Activated CD8-positive, alpha-beta T cell treated with anti-CD3 and anti-CD28 coated beads for 36 hours (primary cell): ENCODE measurements around the gene ATF5. TPM values are rescaled to one million over a fixed set of nuclear protein-coding genes. Genes with fewer than 3 reads are reported as not detected.

Experiments used
- ATAC-seq: fragments of 200-7000 bp; cut with Tn5 transposase; one replicate; pipeline ENCODE4 v1.10.0; 2021; ENCODE audit warnings: mild to moderate bottlenecking, moderate library complexity
- CTCF ChIA-PET: fragments of 350-600 bp; sonication (Branson Sonifier 250); formaldehyde crosslinking; loops from one replicate; lab custom pipeline; 2021; ENCODE audit warnings: antibody characterized with exemption; lab: Charles Lee
- POLR2A ChIA-PET: fragments of 350-600 bp; sonication (Branson Sonifier 250); formaldehyde crosslinking; loops from one replicate; lab custom pipeline; 2021; ENCODE audit warnings: antibody characterized with exemption; lab: Charles Lee
- DNase-seq: peaks from one replicate; pipeline ENCODE4 v3.0.0-alpha.2; 2020
- H3K27ac Mint-ChIP-seq: one replicate; pipeline ENCODE4 v1.8.0; 2021; ENCODE audit warnings: mild to moderate bottlenecking, mixed read lengths
- H3K27me3 Mint-ChIP-seq: one replicate; pipeline ENCODE4 v1.8.0; 2021; ENCODE audit warnings: mixed read lengths
- H3K36me3 Mint-ChIP-seq: one replicate; pipeline ENCODE4 v1.8.0; 2021; ENCODE audit warnings: low read depth, mixed read lengths
- H3K4me1 Mint-ChIP-seq: one replicate; pipeline ENCODE4 v1.8.0; 2021; ENCODE audit warnings: low read depth, mixed read lengths
- H3K4me3 Mint-ChIP-seq: one replicate; pipeline ENCODE4 v1.8.0; 2021; ENCODE audit warnings: mild to moderate bottlenecking, moderate library complexity, mixed read lengths
- H3K9me3 Mint-ChIP-seq: one replicate; pipeline ENCODE4 v1.8.0; 2021; ENCODE audit warnings: mixed read lengths
- CTCF ChIP-seq: fragments of 200-600 bp; IDR thresholded peaks from one replicate; pipeline ENCODE4 v1.8.0; 2022; ENCODE audit warnings: antibody characterized with exemption, mild to moderate bottlenecking
- intact Hi-C: fragments of 100-400 bp; cut with micrococcal nuclease; formaldehyde crosslinking; loops from one replicate; pipeline ENCODE4 v1.10.0; 2022
- total RNA-seq, 2 experiments: library from RNA; stranded (reverse); gene quantifications; one replicate each; pipeline ENCODE4 v1.2.3, GENCODE V29; 2021

Gene ATF5
- total RNA-seq, 2 experiments from 2014 or later: 11.8 TPM

GRCh38 chr19:49933643-49934042 is 4.6 kb downstream of the ATF5 start:
- H3K9me3 Mint-ChIP-seq: peaks cover 4% of the 10 kb centered on the region
- DNase-seq (no peak), ATAC-seq (no peak)
- CTCF ChIA-PET: interaction anchor here (0.9 kb wide), 1 partner anchor 51 kb away, joined by 4 read pairs; no protein-coding TSS in a partner anchor
- peaks cover 27% of the 10 kb centered on the region for H3K36me3 Mint-ChIP-seq
- H3K4me3 Mint-ChIP-seq: no peak overlapping the region
- intact Hi-C loops: loop anchor here (2.0 to 5.0 kb wide), 2 partner anchors 36 to 49 kb away; partner anchors contain the start of gene IL4I1
- TF ChIP-seq CTCF: no peak
- peaks cover 36% of the 10 kb centered on the region for H3K4me1 Mint-ChIP-seq
- POLR2A ChIA-PET: interaction anchor here (0.6 to 1.2 kb wide), 3 partner anchors 17 to 97 kb away, joined by 3 to 4 read pairs (median 3); no protein-coding TSS in a partner anchor
- no peaks in the 10 kb centered on the region for H3K27me3 Mint-ChIP-seq
- no peak overlapping the region for H3K27ac Mint-ChIP-seq

- H3K4me3 Mint-ChIP-seq: no peak overlapping the region
- CTCF ChIA-PET: interaction anchor here (1.1 to 4.2 kb wide), 5 partner anchors 8 to 66 kb away, joined by 3 to 55 read pairs (median 14); partner anchors contain the start of genes ATF5 and NUP62
- POLR2A ChIA-PET: no interaction called here
- intact Hi-C loops: no loop called here
- ATAC-seq (no peak), DNase-seq (no peak)
- H3K36me3 Mint-ChIP-seq: peaks cover 10% of the 10 kb centered on the region
- no peak for TF ChIP-seq CTCF
- no peaks in the 10 kb centered on the region for H3K9me3 Mint-ChIP-seq
- H3K4me1 Mint-ChIP-seq: peaks cover 25% of the 10 kb centered on the region
- no peaks in the 10 kb centered on the region for H3K27me3 Mint-ChIP-seq
- no peak overlapping the region for H3K27ac Mint-ChIP-seq
Observed at GRCh38 chr19:49936549-49936948, 7.5 kb downstream of the ATF5 start.

- H3K4me3 Mint-ChIP-seq: no peak overlapping the region
- intact Hi-C loops: no loop called here
- ATAC-seq: peak; percentile 80
- no peaks in the 10 kb centered on the region for H3K9me3 Mint-ChIP-seq
- CTCF ChIA-PET: interaction anchor here (0.6 to 4.2 kb wide), 28 partner anchors 9 to 199 kb away, joined by 3 to 55 read pairs (median 4); partner anchors contain the start of genes ATF5 and NUP62
- peaks cover 15% of the 10 kb centered on the region for H3K4me1 Mint-ChIP-seq
- H3K27me3 Mint-ChIP-seq: peaks cover 3% of the 10 kb centered on the region
- no peak overlapping the region for H3K27ac Mint-ChIP-seq
- H3K36me3 Mint-ChIP-seq: peaks cover 4% of the 10 kb centered on the region
- peak; percentile 99 for TF ChIP-seq CTCF
- DNase-seq: peak; percentile 84
- POLR2A ChIA-PET: interaction anchor here (0.9 kb wide), 1 partner anchor 45 kb away, joined by 3 read pairs; no protein-coding TSS in a partner anchor
Observed at GRCh38 chr19:49937750-49938381, 8.9 kb downstream of the ATF5 start.

GRCh38 chr19:49938662-49939061 is 9.7 kb downstream of the ATF5 start:
- CTCF ChIA-PET: interaction anchor here (0.6 to 4.2 kb wide), 8 partner anchors 10 to 907 kb away, joined by 3 to 55 read pairs (median 7); partner anchors contain the start of genes ATF5 and NUP62
- POLR2A ChIA-PET: no interaction called here
- intact Hi-C loops: no loop called here

More at GRCh38 chr19:49938662-49939061, 9.7 kb downstream of the ATF5 start:
- H3K4me3 Mint-ChIP-seq: no peak overlapping the region
- H3K9me3 Mint-ChIP-seq: no peaks in the 10 kb centered on the region
- DNase-seq (no peak), ATAC-seq (no peak)
- H3K36me3 Mint-ChIP-seq: no peaks in the 10 kb centered on the region
- no peak for TF ChIP-seq CTCF
- H3K4me1 Mint-ChIP-seq: peaks cover 7% of the 10 kb centered on the region
- peaks cover 8% of the 10 kb centered on the region for H3K27me3 Mint-ChIP-seq
- H3K27ac Mint-ChIP-seq: no peak overlapping the region
